Neuron (in vitro differentiated cells): ENCODE results near the gene RGMA.

ENCODE experiments used
- H2AFZ ChIP-seq: one replicate; pipeline ENCODE4 v1.6.1; 2013; ENCODE audit warnings: low read depth, mild to moderate bottlenecking, inconsistent platforms, low read length, moderate library complexity
- H3K27me3 ChIP-seq: one replicate; pipeline ENCODE4 v1.6.1; 2013; ENCODE audit warnings: low read length; ENCODE audit not compliant: insufficient read depth
- H3K36me3 ChIP-seq: one replicate; pipeline ENCODE4 v1.6.1; 2013; ENCODE audit warnings: low read length; ENCODE audit not compliant: insufficient read depth
- H3K4me1 ChIP-seq: one replicate; pipeline ENCODE4 v1.6.1; 2013; ENCODE audit warnings: low read length; ENCODE audit not compliant: insufficient read depth
- H3K4me3 ChIP-seq: 2 replicates; pipeline ENCODE4 v1.5.1; 2013; ENCODE audit warnings: mild to moderate bottlenecking, low read length, moderate library complexity
- H3K9me3 ChIP-seq: one replicate; pipeline ENCODE4 v1.6.1; 2013; ENCODE audit warnings: low read length

RGMA gene

GRCh38 chr15:93118904-93119303 is 29.9 kb upstream of the RGMA start:
- Histone ChIP-seq H2AFZ (no peak overlapping the region), H3K9me3 (peaks cover 2% of the 10 kb centered on the region), H3K27me3 (no peaks in the 10 kb centered on the region), H3K4me1 (no peaks in the 10 kb centered on the region), H3K4me3 (no peak overlapping the region), H3K36me3 (no peaks in the 10 kb centered on the region)

- H3K27me3 ChIP-seq = no peaks in the 10 kb centered on the region
Observed at GRCh38 chr15:93111451-93111850, 22.4 kb upstream of the RGMA start.

GRCh38 chr15:93110502-93111040 is 21.6 kb upstream of the RGMA start:
- Histone ChIP-seq H3K9me3 (peaks cover 2% of the 10 kb centered on the region), H3K4me3 (no peak overlapping the region), H2AFZ (no peak overlapping the region), H3K27me3 (no peaks in the 10 kb centered on the region), H3K36me3 (no peaks in the 10 kb centered on the region), H3K4me1 (peaks cover 1% of the 10 kb centered on the region)

More at GRCh38 chr15:93111451-93111850, 22.4 kb upstream of the RGMA start:
- peaks cover 2% of the 10 kb centered on the region for H3K9me3 ChIP-seq
- no peaks in the 10 kb centered on the region for H3K36me3 ChIP-seq
- no peaks in the 10 kb centered on the region for H3K4me1 ChIP-seq
- no peak overlapping the region for H3K4me3 ChIP-seq
- no peak overlapping the region for H2AFZ ChIP-seq

GRCh38 chr15:93109336-93110102 is 20.5 kb upstream of the RGMA start:
- Histone ChIP-seq H3K9me3 (peaks cover 2% of the 10 kb centered on the region), H3K4me3 (no peak overlapping the region), H3K4me1 (peaks cover 6% of the 10 kb centered on the region), H3K36me3 (no peaks in the 10 kb centered on the region), H2AFZ (no peak overlapping the region), H3K27me3 (no peaks in the 10 kb centered on the region)

GRCh38 chr15:93107646-93108045 is 18.6 kb upstream of the RGMA start:
- Histone ChIP-seq H3K9me3 (peaks cover 8% of the 10 kb centered on the region), H2AFZ (no peak overlapping the region), H3K27me3 (no peaks in the 10 kb centered on the region), H3K4me1 (peaks cover 6% of the 10 kb centered on the region), H3K4me3 (no peak overlapping the region), H3K36me3 (no peaks in the 10 kb centered on the region)

- H2AFZ ChIP-seq = no peak overlapping the region
- peaks cover 6% of the 10 kb centered on the region for H3K4me1 ChIP-seq
- H3K4me3 ChIP-seq = no peak overlapping the region
- H3K9me3 ChIP-seq = peaks cover 8% of the 10 kb centered on the region
- H3K27me3 ChIP-seq = no peaks in the 10 kb centered on the region
- H3K36me3 ChIP-seq = no peaks in the 10 kb centered on the region
Observed at GRCh38 chr15:93105485-93105884, 16.5 kb upstream of the RGMA start.

GRCh38 chr15:93103823-93104222 is 14.8 kb upstream of the RGMA start:
- Histone ChIP-seq H3K4me1 (peaks cover 6% of the 10 kb centered on the region), H3K27me3 (no peaks in the 10 kb centered on the region), H3K4me3 (no peak overlapping the region), H3K9me3 (peaks cover 8% of the 10 kb centered on the region), H3K36me3 (no peaks in the 10 kb centered on the region), H2AFZ (no peak overlapping the region)

- no peaks in the 10 kb centered on the region for H3K27me3 ChIP-seq
- H2AFZ ChIP-seq = no peak overlapping the region
- H3K9me3 ChIP-seq = peaks cover 11% of the 10 kb centered on the region
- H3K36me3 ChIP-seq = no peaks in the 10 kb centered on the region
- H3K4me3 ChIP-seq = no peak overlapping the region
- H3K4me1 ChIP-seq = peaks cover 6% of the 10 kb centered on the region
Observed at GRCh38 chr15:93102211-93102610, 13.2 kb upstream of the RGMA start.

GRCh38 chr15:93093765-93094164 is 4.8 kb upstream of the RGMA start:
- Histone ChIP-seq H3K4me1 (no peaks in the 10 kb centered on the region), H3K27me3 (no peaks in the 10 kb centered on the region), H3K36me3 (no peaks in the 10 kb centered on the region), H2AFZ (no peak overlapping the region), H3K9me3 (peaks cover 5% of the 10 kb centered on the region), H3K4me3 (no peak overlapping the region)

GRCh38 chr15:93091465-93091864 is 2.5 kb upstream of the RGMA start:
- no peaks in the 10 kb centered on the region for H3K27me3 ChIP-seq
- H2AFZ ChIP-seq = no peak overlapping the region
- H3K4me3 ChIP-seq = no peak overlapping the region
- no peaks in the 10 kb centered on the region for H3K36me3 ChIP-seq
- H3K4me1 ChIP-seq = peaks cover 11% of the 10 kb centered on the region
- no peaks in the 10 kb centered on the region for H3K9me3 ChIP-seq

- Histone ChIP-seq H3K4me3 (peak overlapping the region; percentile 53), H2AFZ (no peak overlapping the region), H3K36me3 (peaks cover under 1% of the 10 kb centered on the region), H3K27me3 (no peaks in the 10 kb centered on the region), H3K9me3 (no peaks in the 10 kb centered on the region), H3K4me1 (peaks cover 27% of the 10 kb centered on the region)
Observed at GRCh38 chr15:93089727-93090305, 805 bp upstream of the RGMA start.

- Histone ChIP-seq H2AFZ (no peak overlapping the region), H3K27me3 (no peaks in the 10 kb centered on the region), H3K9me3 (peaks cover 2% of the 10 kb centered on the region), H3K4me3 (peak overlapping the region; percentile 78), H3K4me1 (peaks cover 37% of the 10 kb centered on the region), H3K36me3 (peaks cover 12% of the 10 kb centered on the region)
Observed at GRCh38 chr15:93088200-93088980, 621 bp downstream of the RGMA start.

- peaks cover 2% of the 10 kb centered on the region for H3K9me3 ChIP-seq
- peaks cover 37% of the 10 kb centered on the region for H3K4me1 ChIP-seq
- H2AFZ ChIP-seq = no peak overlapping the region
- H3K36me3 ChIP-seq = peaks cover 17% of the 10 kb centered on the region
- H3K4me3 ChIP-seq = peak overlapping the region; percentile 78
- H3K27me3 ChIP-seq = no peaks in the 10 kb centered on the region
Observed at GRCh38 chr15:93087825-93088199, 1.2 kb downstream of the RGMA start.
